Lung (tissue), 12 donors: Measurements from ENCODE around the gene EGFR. TPM values are rescaled to one million over a fixed set of nuclear protein-coding genes. Genes with fewer than 3 reads are reported as not detected.

Experiments used
- ATAC-seq: fragments of 200-7000 bp; cut with Tn5 transposase; one replicate; pipeline ENCODE4 v1.9.1; 2020; ENCODE audit warnings: moderate number of reproducible peaks; ENCODE audit not compliant: insufficient read depth, low FRiP score
- DNase-seq, 3 donors: peaks; one replicate each; pipeline ENCODE4 v3.0.0-alpha.2; 2013 to 2017
- H3K27ac ChIP-seq, 2 donors: one replicate each; pipeline ENCODE4 v1.5.1; 2013; ENCODE audit warnings: mild to moderate bottlenecking in 2 of 2, moderate library complexity in 2 of 2, control low read depth in 1 of 2, inconsistent platforms in 1 of 2, low read depth in 1 of 2, low read length in 1 of 2
- H3K27me3 ChIP-seq, 3 donors: one replicate each; pipeline ENCODE4 v1.5.1; 2013; ENCODE audit warnings: low read length in 2 of 3; ENCODE audit not compliant: control insufficient read depth in 3 of 3, insufficient read depth in 3 of 3
- H3K36me3 ChIP-seq, 4 donors: one replicate each; pipeline ENCODE4 v1.5.1; 2013; ENCODE audit warnings: low read length in 4 of 4, mild to moderate bottlenecking in 1 of 4, moderate library complexity in 1 of 4; ENCODE audit not compliant: control insufficient read depth in 4 of 4, insufficient read depth in 4 of 4
- H3K4me1 ChIP-seq, 5 donors: one replicate each; pipeline ENCODE4 v1.5.1; 2013; ENCODE audit warnings: low read length in 5 of 5, mild to moderate bottlenecking in 2 of 5, moderate library complexity in 1 of 5; ENCODE audit not compliant: control insufficient read depth in 5 of 5, insufficient read depth in 5 of 5
- H3K4me3 ChIP-seq: one replicate; pipeline ENCODE4 v1.5.1; 2013; ENCODE audit warnings: mild to moderate bottlenecking, control low read depth, moderate library complexity
- H3K9ac ChIP-seq, 2 donors: one replicate each; pipeline ENCODE4 v1.5.1; 2013; ENCODE audit warnings: low read length in 2 of 2, control low read depth in 1 of 2; ENCODE audit not compliant: insufficient read depth in 1 of 2
- H3K9me3 ChIP-seq, 4 donors: one replicate each; pipeline ENCODE4 v1.5.1; 2013; ENCODE audit warnings: low read length in 3 of 4, mild to moderate bottlenecking in 1 of 4, moderate library complexity in 1 of 4; ENCODE audit not compliant: control insufficient read depth in 4 of 4, insufficient read depth in 3 of 4
- CTCF ChIP-seq: IDR thresholded peaks from 2 replicates; pipeline ENCODE4 v1.5.1; 2012; ENCODE audit warnings: mild to moderate bottlenecking; ENCODE audit errors: control extremely low read depth, extremely low read depth
- WGBS, 2 donors: extraction: QIAGEN DNeasy Blood & Tissue Kit; methylation state at CpG; one replicate each; pipeline ENCODE4 v1.1.7; 2013; 5-methylcytosine and 5-hydroxymethylcytosine counted together
- polyA plus RNA-seq, 2 donors: library from polyadenylated mRNA; stranded (reverse); fragments of 200-250 nt; gene quantifications; one replicate each; pipeline ENCODE4 v1.2.1, GENCODE V29; 2013
- total RNA-seq, 2 donors: library from RNA; depleted of rRNA in 1 of 2; stranded (reverse); fragments of >200 nt in 1 of 2; gene quantifications; one replicate each; pipeline ENCODE4 v1.2.1, GENCODE V29; 2014 to 2021
- donor health status: control.
- donor health status: control.
- donor health status: Bipolar disorder and iron deficiency.
- donor health status: healthy.
- donor health status: DM: yes; HTN: yes; CAD: no.

Gene EGFR
- total and polyA plus RNA-seq, 4 donors = 11.6 to 78.7 (median 37.1) TPM

DNA sequence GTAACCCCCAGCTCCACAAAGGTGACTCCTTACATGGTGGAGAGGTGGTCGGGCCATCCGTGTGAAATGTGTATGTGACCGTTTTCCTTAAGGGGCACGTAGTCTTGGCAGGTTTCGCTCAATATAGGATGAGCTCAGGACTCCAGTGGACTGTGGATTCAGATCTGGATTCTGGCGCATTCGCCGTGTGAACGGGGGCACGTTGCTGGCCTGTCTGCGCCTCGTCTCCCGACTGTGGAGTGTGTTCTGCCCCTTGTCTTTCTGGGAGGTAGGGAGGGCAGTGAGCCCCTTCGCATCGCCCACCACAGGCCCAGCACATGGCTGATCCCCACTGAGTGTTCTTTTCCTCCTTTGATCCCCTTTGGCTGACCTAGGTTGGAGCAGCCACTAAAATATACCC lies 165.1 kb downstream of the EGFR start:
- DNase-seq (no peak), ATAC-seq (no peak)
- Histone ChIP-seq H3K4me3 (no peak overlapping the region), H3K27ac (peak overlapping the region in 1 of 2 donors; percentile 11), H3K4me1 (peaks cover 0 to 33% (median 17%) of the 10 kb centered on the region in 5 donors), H3K9me3 (no peaks in the 10 kb centered on the region), H3K27me3 (no peaks in the 10 kb centered on the region), H3K36me3 (peaks cover 0 to 39% (median 29%) of the 10 kb centered on the region in 4 donors), H3K9ac (no peak overlapping the region)
- no peak for TF ChIP-seq CTCF
- 86 to 89% methylated on average over 15 of the region's 15 CpGs for WGBS, 2 donors

- Histone ChIP-seq H3K27me3 (no peaks in the 10 kb centered on the region), H3K27ac (no peak overlapping the region), H3K36me3 (peaks cover 0 to 41% (median 30%) of the 10 kb centered on the region in 4 donors), H3K9ac (no peak overlapping the region), H3K9me3 (no peaks in the 10 kb centered on the region), H3K4me3 (no peak overlapping the region), H3K4me1 (peaks cover 0 to 32% (median 14%) of the 10 kb centered on the region in 5 donors)
- TF ChIP-seq CTCF = no peak
- ATAC-seq = no peak
- no peak for DNase-seq
- 83 to 86% methylated on average over 8 of the region's 8 CpGs for WGBS, 2 donors
Observed at GRCh38 chr7:55185321-55185802, 166.5 kb downstream of the EGFR start.

- ATAC-seq (no peak), DNase-seq (no peak)
- no peak overlapping the region for H3K9ac ChIP-seq
- H3K9me3 ChIP-seq = no peaks in the 10 kb centered on the region
- no peak for TF ChIP-seq CTCF
- WGBS, 2 donors = 85 to 93% methylated on average over 15 of the region's 15 CpGs
- peak overlapping the region in 1 of 2 donors; percentile 11 for H3K27ac ChIP-seq
- peaks cover 0 to 34% (median 14%) of the 10 kb centered on the region in 5 donors for H3K4me1 ChIP-seq
- H3K4me3 ChIP-seq = no peak overlapping the region
- peaks cover 0 to 36% (median 29%) of the 10 kb centered on the region in 4 donors for H3K36me3 ChIP-seq
- H3K27me3 ChIP-seq = no peaks in the 10 kb centered on the region
Observed at GRCh38 chr7:55185941-55186609, 167.3 kb downstream of the EGFR start.
